Measurements from ENCODE around the gene SLC37A3. TPM values are rescaled to one million over a fixed set of nuclear protein-coding genes. Genes with fewer than 3 reads are reported as not detected.

The SLC37A3 gene
- total RNA-seq, 2 experiments from 2014 or later: 19.9 to 23.9 TPM

- CTCF ChIA-PET: no interaction called here
- ATAC-seq: no peak
- POLR2A ChIA-PET: no interaction called here
- Mint-ChIP-seq H3K27me3 (ENCODE audit: low read depth) (no peaks in the 10 kb centered on the region), H3K36me3 (ENCODE audit: low read depth) (peaks cover 31% of the 10 kb centered on the region), H3K27ac (no peak overlapping the region), H3K4me1 (ENCODE audit: low read depth) (peaks cover 5% of the 10 kb centered on the region), H3K4me3 (no peak overlapping the region), H3K9me3 (ENCODE audit: insufficient read depth) (no peaks in the 10 kb centered on the region)
- DNase-seq: no peak
These were observed 30.8 kb downstream of the SLC37A3 start for GRCh38 chr7:140367528-140367927.

DNA sequence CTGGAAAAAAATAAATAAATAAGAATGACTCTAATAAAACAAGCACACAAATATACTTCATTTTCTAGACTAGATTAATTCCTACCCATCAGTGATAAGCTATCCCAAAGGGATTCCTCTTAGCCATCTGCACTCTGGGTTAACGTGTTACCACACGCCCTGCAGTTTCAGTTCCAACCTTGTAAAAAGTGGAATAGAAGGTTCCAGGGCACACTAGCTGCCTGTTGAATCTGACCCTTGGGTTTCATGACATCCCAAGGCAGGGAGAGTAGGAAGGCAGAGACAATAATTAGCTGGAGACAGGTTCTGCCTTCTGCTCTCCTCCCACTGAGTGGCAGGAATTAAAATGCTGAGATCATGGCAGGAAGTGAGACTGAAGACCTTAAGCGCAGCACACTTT lies 33.5 kb downstream of the SLC37A3 start:
- DNase-seq: no peak
- ATAC-seq: no peak
- H3K27ac Mint-ChIP-seq: peak overlapping the region; percentile 63
- CTCF ChIA-PET: interaction anchor here (1.5 kb wide), 1 partner anchor 11 kb away, joined by 4 read pairs; no protein-coding TSS in a partner anchor
- no peaks in the 10 kb centered on the region for H3K9me3 Mint-ChIP-seq (ENCODE audit: insufficient read depth)
- H3K27me3 Mint-ChIP-seq (ENCODE audit: low read depth): no peaks in the 10 kb centered on the region
- POLR2A ChIA-PET: no interaction called here
- peaks cover 28% of the 10 kb centered on the region for H3K36me3 Mint-ChIP-seq (ENCODE audit: low read depth)
- no peak overlapping the region for H3K4me3 Mint-ChIP-seq
- peaks cover 9% of the 10 kb centered on the region for H3K4me1 Mint-ChIP-seq (ENCODE audit: low read depth)

DNA sequence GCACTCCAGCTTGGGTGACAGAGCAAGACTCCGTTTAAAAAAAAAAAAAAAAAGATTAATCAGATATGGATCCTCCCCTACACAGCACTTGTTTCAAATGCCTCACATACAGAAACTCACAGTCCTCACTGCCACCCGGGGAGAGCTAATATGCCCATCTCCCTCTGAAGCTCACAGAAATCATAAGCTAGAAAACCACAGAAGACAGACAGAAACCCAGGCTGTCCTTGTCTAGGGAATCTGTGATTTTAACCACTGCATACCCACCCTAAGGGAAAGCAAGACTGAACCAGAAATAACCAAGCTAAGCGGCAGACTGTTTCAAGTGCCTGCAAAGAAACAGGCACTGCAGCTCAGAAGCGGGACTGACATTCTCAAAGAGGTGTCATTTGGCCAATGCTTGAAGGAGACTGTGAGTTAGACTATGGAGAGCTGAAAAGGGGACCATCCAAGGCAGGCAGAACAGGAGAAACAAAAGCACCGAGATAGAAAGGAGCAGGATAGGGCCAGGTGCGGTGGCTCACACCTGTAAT lies 37.6 kb downstream of the SLC37A3 start:
- H3K4me1 Mint-ChIP-seq (ENCODE audit: low read depth): peaks cover 29% of the 10 kb centered on the region
- POLR2A ChIA-PET: interaction anchor here (0.9 kb wide), 1 partner anchor 15 kb away, joined by 5 read pairs; no protein-coding TSS in a partner anchor
- no peaks in the 10 kb centered on the region for H3K27me3 Mint-ChIP-seq (ENCODE audit: low read depth)
- DNase-seq (no peak), ATAC-seq (peak; percentile 8)
- H3K4me3 Mint-ChIP-seq: no peak overlapping the region
- CTCF ChIA-PET: interaction anchor here (1.4 kb wide), 1 partner anchor 9 kb away, joined by 4 read pairs; no protein-coding TSS in a partner anchor
- peaks cover 30% of the 10 kb centered on the region for H3K36me3 Mint-ChIP-seq (ENCODE audit: low read depth)
- peak overlapping the region; percentile 14 for H3K27ac Mint-ChIP-seq
- H3K9me3 Mint-ChIP-seq (ENCODE audit: insufficient read depth): no peaks in the 10 kb centered on the region

DNA sequence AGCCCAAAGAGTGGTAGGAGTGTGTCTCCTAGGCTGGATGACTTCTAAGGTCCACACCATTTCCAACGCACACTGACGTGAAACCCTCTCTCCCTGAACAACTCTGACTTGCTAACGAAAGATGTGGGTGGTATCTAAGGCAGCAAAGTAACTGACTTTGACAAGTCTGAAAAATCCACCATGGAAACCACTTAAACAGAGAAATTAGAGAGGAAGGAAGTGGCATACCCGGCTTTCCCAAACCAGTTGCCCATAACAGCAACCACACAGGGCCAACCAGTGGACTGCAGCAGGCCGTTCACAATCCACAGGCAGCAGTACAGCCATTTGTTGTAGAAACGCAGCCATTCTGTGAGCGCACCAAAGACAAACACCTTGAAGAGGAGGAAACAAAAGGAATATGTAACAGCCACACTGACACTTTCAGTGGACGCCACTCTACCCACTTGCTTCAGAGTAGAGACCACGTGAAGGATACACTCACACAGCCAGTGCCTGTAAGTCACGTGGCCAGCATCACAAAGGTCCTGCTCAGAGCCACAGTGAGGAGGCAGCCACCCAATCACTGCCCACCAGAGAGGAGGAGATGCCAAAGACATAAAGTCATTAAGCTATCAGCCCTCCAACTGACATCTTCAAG lies 39.8 kb downstream of the SLC37A3 start:
- POLR2A ChIA-PET: interaction anchor here (0.8 to 1.5 kb wide), 3 partner anchors 18 to 1263 kb away, joined by 3 to 10 read pairs (median 4); no protein-coding TSS in a partner anchor
- Mint-ChIP-seq H3K4me1 (ENCODE audit: low read depth) (peaks cover 26% of the 10 kb centered on the region), H3K27ac (peak overlapping the region; percentile 93), H3K4me3 (peak overlapping the region; percentile 29), H3K9me3 (ENCODE audit: insufficient read depth) (no peaks in the 10 kb centered on the region), H3K27me3 (ENCODE audit: low read depth) (no peaks in the 10 kb centered on the region), H3K36me3 (ENCODE audit: low read depth) (peaks cover 34% of the 10 kb centered on the region)
- CTCF ChIA-PET: interaction anchor here (0.7 to 1.5 kb wide), 2 partner anchors 18 to 33 kb away, joined by 3 read pairs; no protein-coding TSS in a partner anchor
- ATAC-seq: peak; percentile 64
- peak; percentile 32 for DNase-seq

DNA sequence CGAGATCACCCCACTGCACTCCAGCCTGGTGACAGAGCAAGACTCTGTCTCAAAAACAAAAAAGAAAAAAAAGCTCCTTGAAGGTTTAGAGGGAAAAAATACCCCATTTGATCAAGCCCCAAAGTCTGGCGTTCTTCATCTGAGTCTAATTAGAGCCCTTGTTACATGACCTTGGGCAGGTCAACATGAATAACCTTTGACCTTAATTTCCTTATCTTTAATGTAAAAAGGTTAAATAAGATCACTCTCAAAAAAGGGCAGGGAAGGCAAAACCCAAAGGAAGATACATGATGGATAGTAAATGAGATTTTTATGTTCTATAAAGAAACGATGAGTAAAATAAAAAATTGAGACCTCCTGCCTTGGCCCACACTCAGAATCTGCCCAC lies 40.3 kb downstream of the SLC37A3 start:
- Mint-ChIP-seq H3K27ac (no peak overlapping the region), H3K36me3 (ENCODE audit: low read depth) (peaks cover 37% of the 10 kb centered on the region), H3K9me3 (ENCODE audit: insufficient read depth) (no peaks in the 10 kb centered on the region), H3K27me3 (ENCODE audit: low read depth) (no peaks in the 10 kb centered on the region), H3K4me1 (ENCODE audit: low read depth) (peaks cover 26% of the 10 kb centered on the region), H3K4me3 (no peak overlapping the region)
- ATAC-seq (no peak), DNase-seq (no peak)
- ChIA-PET CTCF (no interaction called here), POLR2A (no interaction called here)

DNA sequence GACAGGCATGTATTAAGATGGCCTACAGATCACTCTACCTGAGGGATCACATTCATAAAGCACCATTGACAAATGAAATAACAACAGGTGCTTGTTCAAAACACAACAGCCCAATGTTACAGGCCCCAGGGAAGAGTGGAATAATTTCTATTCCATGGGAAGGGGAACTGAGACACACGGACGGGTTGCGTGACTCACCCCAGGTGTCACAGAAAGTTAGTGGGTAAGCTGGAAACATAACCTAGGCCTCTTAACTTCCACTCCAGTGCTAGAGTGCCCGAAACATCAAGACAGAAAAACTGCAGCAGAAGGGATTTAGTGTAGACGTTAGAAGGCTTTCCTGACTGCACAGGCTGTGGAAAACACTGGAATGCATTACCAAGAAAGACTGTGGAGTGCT lies 48.3 kb downstream of the SLC37A3 start:
- ChIA-PET CTCF (no interaction called here), POLR2A (no interaction called here)
- ATAC-seq: no peak
- Mint-ChIP-seq H3K4me1 (ENCODE audit: low read depth) (no peaks in the 10 kb centered on the region), H3K9me3 (ENCODE audit: insufficient read depth) (no peaks in the 10 kb centered on the region), H3K4me3 (no peak overlapping the region), H3K36me3 (ENCODE audit: low read depth) (peaks cover 35% of the 10 kb centered on the region), H3K27me3 (ENCODE audit: low read depth) (no peaks in the 10 kb centered on the region), H3K27ac (no peak overlapping the region)
- DNase-seq: no peak

GRCh38 chr7:140349144-140349771 lies 49.1 kb downstream of the SLC37A3 start:
- no peak overlapping the region for H3K4me3 Mint-ChIP-seq
- H3K9me3 Mint-ChIP-seq (ENCODE audit: insufficient read depth): no peaks in the 10 kb centered on the region
- ChIA-PET CTCF (interaction anchor here (1.0 kb wide), 1 partner anchor 192 kb away, joined by 3 read pairs; no protein-coding TSS in a partner anchor), POLR2A (no interaction called here)
- no peaks in the 10 kb centered on the region for H3K27me3 Mint-ChIP-seq (ENCODE audit: low read depth)
- ATAC-seq: no peak
- H3K27ac Mint-ChIP-seq: peak overlapping the region; percentile 41
- no peaks in the 10 kb centered on the region for H3K4me1 Mint-ChIP-seq (ENCODE audit: low read depth)
- H3K36me3 Mint-ChIP-seq (ENCODE audit: low read depth): peaks cover 30% of the 10 kb centered on the region
- no peak for DNase-seq

DNA sequence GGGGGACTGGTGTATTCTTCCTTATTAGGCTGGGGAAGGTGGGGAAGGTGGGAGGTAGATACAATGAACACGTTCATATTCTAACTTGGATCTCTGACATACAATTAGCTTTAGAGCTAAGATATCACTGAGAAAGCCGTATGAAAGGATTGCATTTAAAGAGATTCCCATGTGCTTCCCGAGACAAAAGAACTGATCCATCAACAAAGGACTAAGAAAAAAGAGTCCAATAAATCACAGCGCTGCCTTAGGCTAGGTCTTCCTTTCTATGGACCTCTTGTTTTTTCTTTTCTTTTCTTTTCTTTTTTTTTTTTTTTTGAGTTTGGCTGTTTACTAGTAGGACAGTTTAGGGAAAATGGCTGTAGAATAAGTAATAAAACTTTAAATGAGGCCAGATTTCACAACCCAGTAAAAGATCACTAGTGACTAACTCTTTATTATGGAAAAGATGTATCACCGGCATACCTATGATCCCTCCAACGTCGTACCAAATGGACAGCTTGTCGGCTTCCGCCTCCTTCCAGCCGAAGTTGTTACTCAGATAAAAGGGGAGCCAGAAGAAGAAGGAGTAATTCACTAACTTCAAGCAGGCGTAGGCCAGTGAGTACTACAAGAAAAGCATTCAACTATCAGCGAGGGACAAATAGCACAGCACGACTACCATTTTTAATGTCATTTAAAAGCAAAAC lies 50.0 kb downstream of the SLC37A3 start:
- Mint-ChIP-seq H3K4me1 (ENCODE audit: low read depth) (no peaks in the 10 kb centered on the region), H3K4me3 (no peak overlapping the region), H3K9me3 (ENCODE audit: insufficient read depth) (no peaks in the 10 kb centered on the region), H3K27ac (no peak overlapping the region), H3K27me3 (ENCODE audit: low read depth) (no peaks in the 10 kb centered on the region), H3K36me3 (ENCODE audit: low read depth) (peaks cover 33% of the 10 kb centered on the region)
- DNase-seq: no peak
- CTCF ChIA-PET: no interaction called here
- no peak for ATAC-seq
- POLR2A ChIA-PET: no interaction called here

DNA sequence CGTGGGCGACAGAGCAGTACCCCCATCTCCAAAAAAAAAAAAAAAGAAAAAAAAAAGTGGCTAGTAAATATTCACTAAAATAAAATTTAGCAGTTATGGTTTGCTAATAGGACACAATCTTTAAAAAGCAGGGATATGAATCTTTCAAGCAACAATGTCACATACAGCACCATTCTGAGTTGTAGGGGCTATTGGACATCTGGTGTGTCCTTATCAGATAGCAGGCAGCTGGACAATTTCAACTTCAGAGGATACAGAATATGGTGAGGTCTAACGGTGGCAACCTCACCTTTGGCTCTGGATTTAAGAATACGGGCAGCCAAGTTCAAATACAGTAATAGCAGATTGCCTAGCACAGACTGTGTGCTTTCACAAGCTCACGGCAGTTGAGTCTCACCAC lies 51.1 kb downstream of the SLC37A3 start:
- ATAC-seq: no peak
- DNase-seq: no peak
- H3K9me3 Mint-ChIP-seq (ENCODE audit: insufficient read depth): no peaks in the 10 kb centered on the region
- H3K27me3 Mint-ChIP-seq (ENCODE audit: low read depth): no peaks in the 10 kb centered on the region
- no peaks in the 10 kb centered on the region for H3K4me1 Mint-ChIP-seq (ENCODE audit: low read depth)
- H3K27ac Mint-ChIP-seq: no peak overlapping the region
- CTCF ChIA-PET: interaction anchor here (0.6 to 1.0 kb wide), 2 partner anchors 96 to 103 kb away, joined by 3 read pairs; no protein-coding TSS in a partner anchor
- POLR2A ChIA-PET: no interaction called here
- H3K36me3 Mint-ChIP-seq (ENCODE audit: low read depth): peaks cover 38% of the 10 kb centered on the region
- no peak overlapping the region for H3K4me3 Mint-ChIP-seq

GRCh38 chr7:140345426-140345825 lies 52.9 kb downstream of the SLC37A3 start:
- DNase-seq (no peak), ATAC-seq (no peak)
- Mint-ChIP-seq H3K9me3 (ENCODE audit: insufficient read depth) (no peaks in the 10 kb centered on the region), H3K4me3 (no peak overlapping the region), H3K27ac (no peak overlapping the region), H3K27me3 (ENCODE audit: low read depth) (no peaks in the 10 kb centered on the region), H3K4me1 (ENCODE audit: low read depth) (no peaks in the 10 kb centered on the region), H3K36me3 (ENCODE audit: low read depth) (peaks cover 28% of the 10 kb centered on the region)
- ChIA-PET POLR2A (no interaction called here), CTCF (no interaction called here)

GRCh38 chr7:140342727-140343514 lies 55.4 kb downstream of the SLC37A3 start:
- no peaks in the 10 kb centered on the region for H3K27me3 Mint-ChIP-seq (ENCODE audit: low read depth)
- H3K4me3 Mint-ChIP-seq: no peak overlapping the region
- ATAC-seq (no peak), DNase-seq (no peak)
- ChIA-PET CTCF (interaction anchor here (1.0 to 1.8 kb wide), 2 partner anchors 11 to 103 kb away, joined by 3 to 4 read pairs; no protein-coding TSS in a partner anchor), POLR2A (no interaction called here)
- no peaks in the 10 kb centered on the region for H3K4me1 Mint-ChIP-seq (ENCODE audit: low read depth)
- H3K27ac Mint-ChIP-seq: no peak overlapping the region
- H3K36me3 Mint-ChIP-seq (ENCODE audit: low read depth): peaks cover 27% of the 10 kb centered on the region
- no peaks in the 10 kb centered on the region for H3K9me3 Mint-ChIP-seq (ENCODE audit: insufficient read depth)

All from activated CD8-positive, alpha-beta T cell treated with anti-CD3 and anti-CD28 coated beads, Interleukin-2, amount 10 ng/mL, durations not matched to agents 7 days and 5 days (primary cell).